Measurements from ENCODE around the gene NCK1. TPM values are rescaled to one million over a fixed set of nuclear protein-coding genes. Genes with fewer than 3 reads are reported as not detected.
"Not testable (repeated sequence)": the region's sequence is repeated elsewhere in the genome, so short reads cannot be mapped to it uniquely, and the experiment has no call there.

NCK1 gene
- total RNA-seq, 1 donor from 2014 or later: 55.5 TPM

DNA sequence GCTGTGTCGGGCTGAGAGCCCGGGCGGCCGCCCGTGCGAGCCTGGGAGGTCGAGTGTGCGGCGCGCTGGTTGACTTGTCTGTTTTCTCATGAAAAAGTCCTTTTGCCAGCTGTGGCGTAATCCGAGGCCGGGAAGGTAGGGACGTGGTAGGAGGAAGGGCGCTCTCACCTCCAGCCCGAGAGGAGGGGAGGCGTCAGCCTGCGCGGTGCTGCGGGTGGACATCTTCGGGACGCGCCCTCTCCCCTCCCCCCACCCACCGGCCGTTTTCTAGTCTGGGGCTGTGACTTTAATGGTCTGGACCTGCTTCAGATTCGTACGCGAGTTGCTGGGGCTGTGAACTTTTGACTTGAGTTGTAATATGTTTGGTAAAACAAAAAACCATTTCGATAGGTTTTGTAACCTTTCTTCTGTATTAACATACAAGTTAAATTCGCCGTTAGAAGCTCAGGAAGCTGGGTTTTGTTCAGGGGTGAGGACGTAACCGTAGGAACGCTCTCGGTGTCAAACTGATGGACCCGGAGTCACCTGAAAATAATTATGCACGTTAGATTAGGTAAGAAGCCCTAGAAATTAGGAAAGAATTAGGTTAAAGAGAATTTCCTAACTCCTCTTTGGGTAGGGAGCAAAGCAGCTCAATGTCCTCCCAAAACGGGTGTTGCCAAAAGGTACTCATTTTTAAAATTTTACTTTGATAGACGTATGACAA is 762 bp downstream of the NCK1 start:
- peak; percentile 71 for DNase-seq

DNA sequence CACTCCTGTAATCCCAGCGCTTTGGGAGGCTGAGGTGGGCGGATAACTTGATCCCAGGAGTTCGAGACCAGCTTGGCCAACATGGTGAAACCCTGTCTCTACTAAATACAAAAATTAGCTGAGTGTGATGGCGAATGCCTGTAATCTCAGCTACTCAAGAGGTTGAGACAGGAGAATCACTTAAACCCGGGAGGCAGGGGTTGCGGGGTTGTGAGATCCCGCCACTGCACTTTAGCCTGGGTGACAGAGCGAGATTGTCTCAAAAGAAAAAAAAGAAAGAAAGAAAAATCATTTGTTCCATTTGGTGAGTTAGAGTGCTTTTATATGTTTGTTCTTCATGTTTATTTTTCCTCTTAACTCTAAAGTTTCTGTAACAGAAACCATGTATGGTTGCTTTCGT is 7.3 kb downstream of the NCK1 start:
- DNase-seq: no peak

DNA sequence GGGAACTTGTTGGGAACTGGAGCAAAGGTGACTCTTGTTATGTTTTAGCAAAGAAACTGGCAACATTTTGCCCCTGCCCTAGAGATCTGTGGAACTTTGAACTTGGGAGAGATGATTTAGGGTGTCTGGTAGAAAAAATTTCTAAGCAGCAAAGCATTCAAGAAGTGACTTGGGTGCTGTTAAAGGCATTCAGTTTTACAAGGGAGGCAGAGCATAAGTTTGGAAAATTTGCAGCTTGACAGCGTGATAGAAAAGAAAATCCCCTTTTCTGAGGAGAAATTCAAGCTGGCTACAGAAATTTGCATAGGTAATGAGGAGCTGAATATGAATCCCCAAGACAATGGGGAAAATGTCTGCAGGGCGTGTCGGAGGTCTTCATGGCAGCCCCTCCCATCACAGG is 10.2 kb downstream of the NCK1 start:
- DNase-seq: not testable (repeated sequence)

DNA sequence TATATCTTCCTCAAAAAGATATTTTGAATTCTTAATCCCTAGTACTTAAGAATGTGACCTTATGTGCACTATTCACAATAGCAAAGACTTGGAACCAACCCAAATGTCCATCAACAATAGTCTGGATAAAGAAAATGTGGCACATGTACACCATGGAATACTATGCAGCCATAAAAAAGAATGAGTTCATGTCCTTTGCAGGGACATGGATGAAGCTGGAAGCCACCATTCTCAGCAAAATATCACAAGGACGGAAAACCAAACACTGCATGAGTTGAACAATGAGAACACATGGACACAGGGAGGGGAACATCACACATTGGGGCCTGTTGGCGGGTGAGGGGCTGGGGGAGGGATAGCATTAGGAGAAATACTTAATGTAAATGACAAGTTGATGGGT is 17.5 kb downstream of the NCK1 start:
- not testable (repeated sequence) for DNase-seq

DNA sequence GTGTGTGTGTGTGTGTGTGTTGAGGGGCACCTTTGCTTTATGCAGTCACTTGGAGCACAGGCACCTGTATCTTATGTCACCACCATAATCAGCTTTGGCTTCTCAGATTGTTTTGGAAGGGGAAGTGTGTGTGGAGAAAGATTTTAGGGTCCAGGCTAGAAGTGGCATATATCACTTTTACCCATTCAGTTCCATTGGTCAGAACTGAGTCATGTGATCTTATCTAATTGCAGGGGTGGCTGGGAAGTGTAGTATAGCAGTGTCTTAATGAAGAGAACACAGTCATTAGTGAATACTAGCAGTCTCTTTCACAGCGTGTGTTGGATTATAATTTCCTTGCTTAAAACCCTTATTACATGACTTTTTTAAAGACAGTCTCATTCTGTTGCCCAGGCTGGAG is 20.6 kb downstream of the NCK1 start:
- no peak for DNase-seq

DNA sequence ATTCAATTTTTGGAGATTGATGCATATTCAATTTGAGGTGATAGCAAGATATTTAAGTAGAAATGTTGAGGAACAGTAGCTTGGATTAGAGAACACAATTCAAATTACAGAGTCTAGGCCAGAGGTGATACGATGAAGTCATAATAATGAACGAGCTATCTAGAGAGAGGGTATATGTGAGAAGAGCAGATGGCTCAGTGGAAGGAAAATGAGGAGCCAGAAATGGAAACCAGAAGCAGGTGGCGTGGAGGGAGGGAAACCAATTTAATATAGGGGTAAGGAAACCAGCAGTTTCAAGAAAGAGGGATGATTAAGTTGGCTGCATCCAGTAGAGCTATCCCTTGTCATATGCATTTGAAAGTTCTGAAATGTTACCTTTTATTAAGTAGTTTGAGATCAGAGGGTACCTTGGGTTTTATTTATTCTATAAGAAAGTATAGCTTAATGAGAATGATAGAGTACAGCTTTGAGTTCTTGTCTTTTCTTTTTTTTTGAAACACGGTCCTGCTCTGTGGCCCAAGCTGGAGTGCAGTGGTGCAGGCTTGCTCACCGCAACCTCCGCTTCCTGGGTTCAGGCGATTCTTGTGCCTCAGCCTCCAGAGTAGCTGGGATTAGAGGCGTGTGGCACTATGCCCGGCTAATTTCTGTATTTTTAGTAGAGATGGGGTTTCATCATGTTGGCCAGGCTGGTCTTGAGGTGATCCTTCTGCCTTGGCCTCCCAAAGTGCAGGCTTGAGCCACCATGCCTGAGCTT is 22.1 kb downstream of the NCK1 start:
- no peak for DNase-seq

DNA sequence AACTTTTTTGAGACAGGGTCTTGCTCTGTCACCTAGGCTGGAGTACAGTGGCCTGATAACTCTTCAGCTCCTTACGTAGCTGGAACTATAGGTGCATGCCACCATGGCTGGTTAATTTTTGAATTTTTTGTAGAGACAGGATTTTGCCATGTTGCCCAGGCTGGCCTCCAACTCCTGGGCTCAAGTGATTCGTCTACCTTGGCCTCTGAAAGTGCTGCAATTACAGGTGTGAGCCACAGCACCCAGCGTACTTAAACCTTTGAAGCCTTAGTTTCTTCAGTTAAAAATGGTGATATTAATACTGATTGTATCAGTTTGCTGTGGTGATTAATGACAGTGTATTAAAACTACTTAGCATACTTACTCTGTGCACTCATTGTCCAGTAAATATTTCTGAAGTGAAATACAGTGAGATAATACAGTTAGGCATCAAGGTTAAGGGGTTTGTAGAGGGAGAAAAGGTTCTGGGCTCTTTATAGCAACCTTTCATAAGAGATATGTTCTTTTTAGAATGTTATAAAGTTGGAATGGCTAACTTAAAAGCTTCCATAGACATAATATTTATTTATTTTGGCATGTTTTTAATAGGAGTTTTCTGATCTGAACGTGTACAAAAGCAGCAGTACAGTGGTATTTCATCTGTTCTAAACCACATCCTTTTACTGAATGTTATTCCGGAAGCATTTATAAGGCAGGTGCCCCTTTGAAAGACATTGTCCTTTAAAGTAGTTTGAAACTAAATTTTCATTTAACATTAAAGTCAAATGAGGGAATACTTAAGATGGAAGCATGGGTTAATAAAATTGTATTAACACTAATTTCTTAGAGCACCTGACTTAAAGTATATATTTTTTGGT is 23.6 kb downstream of the NCK1 start:
- DNase-seq: no peak

DNA sequence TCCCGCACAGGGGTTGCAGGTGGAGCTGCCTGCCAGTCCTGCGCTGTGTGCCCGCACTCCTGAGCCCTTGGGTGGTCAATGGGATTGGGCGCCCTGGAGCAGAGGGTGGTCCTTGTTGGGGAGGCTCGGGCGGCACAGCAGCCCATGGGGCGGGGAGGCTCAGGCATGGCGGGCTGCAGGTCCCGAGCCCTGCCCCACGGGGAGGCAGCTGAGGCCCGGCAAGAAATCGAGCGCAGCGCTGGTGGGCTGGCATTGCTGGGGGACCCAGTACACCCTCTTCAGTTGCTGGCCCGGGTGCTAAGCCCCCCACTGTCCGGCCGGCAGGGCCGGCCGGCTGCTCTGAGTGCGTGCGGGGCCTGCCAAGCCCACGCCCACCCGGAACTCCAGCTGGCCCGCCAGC is 27.9 kb downstream of the NCK1 start:
- no peak for DNase-seq

DNA sequence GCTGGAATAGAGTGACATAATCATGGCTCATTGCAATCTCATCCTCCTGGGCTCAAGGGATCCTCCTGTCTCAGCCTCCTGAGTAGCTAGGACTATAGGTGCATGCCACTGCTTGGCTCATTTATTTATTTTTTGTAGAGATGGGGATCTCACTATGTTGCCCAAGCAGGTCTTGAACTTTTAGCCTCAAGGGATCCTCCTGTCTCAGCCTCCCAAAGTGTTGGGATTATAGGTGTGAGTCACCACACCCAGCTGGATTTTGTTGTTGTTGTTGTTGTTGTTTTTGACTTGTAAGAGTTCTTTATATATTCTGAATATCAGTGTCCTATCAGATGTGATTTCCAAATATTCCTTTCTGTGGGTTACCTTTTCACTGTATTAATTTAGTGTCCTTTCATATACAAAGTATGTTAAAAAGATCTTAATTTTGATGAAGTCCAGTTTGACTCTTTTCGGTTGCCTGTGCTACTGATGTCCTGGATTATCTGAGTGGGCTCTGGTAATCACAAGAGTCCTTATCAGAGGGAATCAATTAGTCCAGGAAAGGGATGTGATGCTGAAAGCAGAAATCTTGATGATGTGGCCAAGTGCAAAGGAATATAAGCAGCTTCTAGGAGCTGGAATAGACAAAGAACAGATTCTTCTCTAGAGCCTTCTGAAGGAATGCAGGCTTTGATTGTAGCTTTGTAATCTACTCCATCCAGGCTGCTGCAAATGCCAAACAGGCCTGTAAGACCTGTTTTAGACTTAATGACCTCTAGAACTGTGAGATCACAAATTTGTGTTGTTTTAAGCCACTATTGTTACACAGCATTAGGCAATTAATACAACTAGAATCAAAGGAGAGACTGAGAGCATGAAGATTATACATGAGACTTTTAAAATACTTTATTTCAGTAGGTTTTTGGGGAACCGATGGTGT is 30.2 kb downstream of the NCK1 start:
- no peak for DNase-seq

DNA sequence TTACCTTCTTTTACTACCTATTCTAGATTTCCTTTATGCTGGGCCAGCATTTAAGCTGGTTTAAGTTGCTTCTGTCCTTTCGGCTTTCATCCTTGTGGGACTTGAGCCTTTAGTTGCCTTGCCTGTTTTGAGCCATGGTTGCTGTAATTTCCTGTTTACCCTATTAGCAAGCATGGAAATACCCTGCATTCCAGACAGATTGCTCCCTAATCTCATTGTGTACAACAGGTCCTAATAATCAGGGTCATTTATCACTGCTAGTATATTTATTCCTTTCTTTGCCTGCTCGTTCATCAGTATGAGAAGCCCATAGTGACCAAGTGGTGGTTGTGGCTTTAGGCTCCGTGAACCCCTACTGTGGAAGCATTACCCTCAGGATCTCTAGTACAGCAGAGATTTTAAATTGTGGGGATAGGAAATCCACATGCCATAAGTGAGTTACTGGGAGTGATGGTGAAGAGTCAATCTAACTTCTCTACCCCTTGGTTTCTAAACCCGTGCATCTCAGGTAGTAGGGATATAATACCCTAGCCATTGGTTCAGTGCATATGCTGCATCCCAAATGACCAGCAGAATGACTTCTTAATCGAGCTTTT is 31.9 kb downstream of the NCK1 start:
- no peak for DNase-seq

DNA sequence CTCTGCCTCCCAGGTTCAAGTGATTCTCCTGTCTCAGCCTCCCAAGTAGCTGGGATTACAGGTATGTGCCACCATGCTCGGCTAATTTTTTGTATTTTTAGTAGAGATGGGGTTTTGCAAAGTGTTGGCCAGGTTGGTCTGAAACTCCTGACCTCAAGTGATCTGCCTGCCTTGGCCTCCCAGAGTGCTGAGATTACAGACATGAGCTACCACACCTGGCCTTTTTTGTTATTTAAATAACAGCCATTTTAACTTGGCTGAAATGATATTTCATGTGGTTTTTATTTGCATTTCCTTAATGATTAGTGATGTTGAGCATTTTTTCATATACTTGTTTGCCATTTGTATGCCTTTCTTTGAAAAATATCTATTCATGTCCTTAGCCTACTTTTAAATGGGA is 35.2 kb downstream of the NCK1 start:
- not testable (repeated sequence) for DNase-seq

DNA sequence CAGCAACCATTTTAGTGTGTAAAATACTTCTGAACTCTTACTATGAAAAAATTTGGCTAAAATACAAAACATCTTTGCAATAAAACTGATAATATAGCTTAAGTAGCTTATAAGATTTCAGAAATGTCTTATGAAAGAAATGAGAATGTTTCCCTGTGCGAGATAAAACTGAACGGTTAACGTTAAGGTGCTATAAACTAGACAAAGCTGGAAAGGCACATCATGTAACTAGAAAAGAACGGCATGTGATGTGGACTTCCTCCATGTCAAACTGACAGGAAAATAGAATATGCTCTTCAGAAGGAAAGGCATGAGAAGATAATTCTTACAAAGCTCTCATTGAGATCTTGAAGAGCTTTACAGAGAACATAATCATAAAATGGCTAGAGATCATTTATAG is 36.5 kb downstream of the NCK1 start:
- DNase-seq: no peak

DNA sequence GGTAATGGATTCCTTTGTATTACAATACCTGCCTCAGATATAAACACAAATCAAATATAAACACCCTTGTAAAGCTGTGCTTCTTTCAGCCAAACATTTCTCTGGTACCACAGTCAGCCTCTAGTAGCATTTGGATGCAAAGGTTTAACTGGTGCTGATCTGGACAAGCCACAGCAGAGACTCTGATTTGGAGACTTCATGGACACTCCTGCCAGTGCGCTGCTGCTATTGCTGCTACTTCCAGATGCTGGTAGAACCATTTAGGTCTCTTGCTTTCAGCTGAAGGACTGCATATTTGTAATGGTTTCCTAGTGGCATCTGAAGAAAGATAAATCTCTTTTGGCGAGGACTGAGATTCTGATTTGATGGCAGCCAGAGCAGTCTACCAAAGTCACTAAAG is 36.9 kb downstream of the NCK1 start:
- DNase-seq: no peak

DNA sequence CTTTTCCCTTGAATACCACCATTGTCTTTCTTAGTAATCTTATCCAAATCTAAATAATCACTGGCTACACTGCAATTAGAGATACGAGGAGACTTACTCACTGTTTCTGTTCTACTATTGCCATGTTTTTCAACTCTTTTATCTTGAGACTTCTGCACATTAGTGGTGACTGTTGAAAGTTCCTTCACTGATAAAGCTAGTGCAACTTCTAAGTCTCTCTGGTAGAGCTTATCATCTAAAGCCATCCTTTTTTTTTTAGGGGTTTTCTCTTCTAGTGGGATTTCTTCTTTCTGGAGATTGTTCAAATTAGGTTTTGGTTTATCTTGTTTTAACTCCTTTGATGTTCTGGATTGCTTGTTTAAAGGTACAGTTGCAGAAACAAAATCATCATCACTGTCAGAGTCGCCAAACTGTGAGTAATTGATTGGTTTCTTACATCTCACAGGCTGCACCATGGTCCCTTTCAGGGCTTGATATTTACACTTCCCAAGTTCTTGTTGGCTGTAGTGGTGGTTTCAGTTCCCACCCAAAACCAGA is 37.7 kb downstream of the NCK1 start:
- DNase-seq: no peak

DNA sequence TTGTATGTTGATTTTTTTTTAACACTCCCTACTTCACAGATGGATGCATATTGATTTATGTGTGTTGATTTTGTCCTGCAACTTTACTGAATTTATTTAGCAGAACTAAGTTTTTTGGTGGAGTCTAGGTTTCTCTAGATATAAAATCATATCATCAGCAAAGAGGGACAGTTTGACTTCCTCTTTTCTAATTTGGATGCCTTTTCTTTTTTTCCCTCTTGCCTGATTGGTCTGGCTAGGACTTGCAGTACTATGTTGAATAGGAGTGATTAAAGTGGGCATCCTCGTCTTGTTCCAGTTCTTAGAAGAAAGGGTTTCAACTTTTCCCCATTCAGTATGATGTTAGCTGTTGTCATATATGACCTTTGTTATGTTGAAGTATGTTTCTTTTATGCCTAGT is 38.7 kb downstream of the NCK1 start:
- not testable (repeated sequence) for DNase-seq

DNA sequence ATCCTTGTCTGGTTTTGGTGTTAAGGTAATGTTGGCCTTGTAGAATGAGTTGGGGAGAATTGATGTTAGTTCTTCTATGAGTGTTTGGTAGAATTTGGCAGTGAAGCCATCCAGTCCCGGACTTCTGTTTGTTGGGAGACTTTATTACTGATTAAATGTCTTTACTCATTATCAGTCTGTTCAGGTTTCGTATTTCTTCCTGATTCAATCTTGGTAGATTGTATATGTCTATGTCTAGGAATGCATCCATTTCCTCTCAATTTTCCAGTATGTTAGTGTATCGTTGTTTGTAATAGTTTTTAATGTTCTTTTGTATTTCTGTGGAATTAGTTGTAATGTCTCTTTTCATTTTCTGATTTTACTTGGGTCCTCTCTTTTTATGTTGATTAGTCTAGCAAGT is 39.4 kb downstream of the NCK1 start:
- no peak for DNase-seq

DNA sequence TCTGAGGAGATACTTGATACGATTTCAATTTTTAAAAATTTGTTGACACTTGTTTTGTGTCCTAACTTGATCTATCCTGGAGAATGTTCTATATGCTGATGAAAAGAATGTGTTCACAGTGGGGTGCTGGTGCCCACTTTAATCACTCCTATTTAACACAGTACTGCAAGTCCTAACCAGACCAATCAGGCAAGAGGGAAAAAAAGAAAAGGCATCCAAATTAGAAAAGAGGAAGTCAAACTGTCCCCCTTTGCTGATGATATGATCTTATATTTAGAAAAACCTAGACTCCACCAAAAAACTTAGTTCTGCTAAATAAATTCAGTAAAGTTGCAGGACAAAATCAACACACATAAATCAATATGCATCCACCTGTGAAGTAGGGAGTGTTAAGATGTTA is 40.5 kb downstream of the NCK1 start:
- DNase-seq: not testable (repeated sequence)

DNA sequence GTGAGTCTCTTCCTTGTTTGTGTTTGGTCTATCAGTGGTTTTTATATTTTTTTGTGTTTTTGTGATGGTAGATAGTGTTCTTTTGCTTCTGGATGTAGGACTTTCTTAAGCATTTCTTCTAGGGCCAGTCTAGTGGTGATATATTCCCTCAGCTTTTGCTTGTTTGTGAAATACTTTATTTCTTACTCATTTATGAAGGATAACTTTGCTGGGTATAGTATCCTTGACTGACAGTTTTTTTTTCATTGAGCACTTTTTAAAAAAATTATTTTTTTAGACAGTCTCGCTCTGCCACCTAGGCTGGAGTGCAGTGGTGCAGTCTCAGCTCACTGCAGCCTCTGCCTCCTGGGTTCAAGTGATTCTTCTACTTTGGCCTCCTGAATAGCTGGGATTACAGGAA is 41.9 kb downstream of the NCK1 start:
- DNase-seq: no peak

DNA sequence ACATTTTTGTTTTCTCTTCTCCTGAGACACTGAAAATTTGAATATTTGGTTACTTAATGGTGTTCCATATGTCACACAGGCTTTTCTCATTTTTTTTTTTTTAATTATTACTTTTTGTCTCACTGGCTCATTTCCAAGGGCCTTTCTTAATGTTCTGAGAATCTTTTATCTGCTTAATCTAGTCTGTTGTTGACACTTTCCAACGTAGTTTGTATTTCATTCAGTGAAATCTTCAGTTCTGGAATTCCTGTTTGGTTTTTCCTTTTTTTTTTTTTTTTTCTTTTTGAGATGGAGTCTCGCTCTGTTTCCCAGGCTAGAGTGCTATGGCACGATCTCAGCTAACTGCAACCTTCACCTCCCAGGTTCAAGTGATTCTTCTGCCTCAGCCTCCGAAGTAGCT is 42.7 kb downstream of the NCK1 start:
- DNase-seq: no peak

DNA sequence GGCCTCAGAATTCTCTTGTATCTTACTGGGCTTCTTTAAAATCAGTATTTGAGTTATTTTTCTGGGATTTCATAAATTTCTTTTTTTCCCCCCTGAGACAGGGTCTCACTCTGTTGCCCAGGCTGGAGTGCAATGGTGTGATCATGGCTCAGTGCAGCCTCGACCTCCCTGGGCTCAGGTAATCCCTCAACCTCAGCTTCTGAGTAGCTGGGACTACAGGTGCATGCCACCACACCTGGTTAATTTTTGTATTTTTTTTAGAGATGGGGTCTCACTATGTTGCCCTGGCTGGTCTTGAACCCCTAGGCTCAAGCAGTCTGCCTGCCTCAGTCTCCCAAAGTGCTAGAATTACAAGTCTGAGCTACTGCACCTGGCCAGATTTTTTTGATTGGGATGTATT is 43.5 kb downstream of the NCK1 start:
- DNase-seq: no peak

DNA sequence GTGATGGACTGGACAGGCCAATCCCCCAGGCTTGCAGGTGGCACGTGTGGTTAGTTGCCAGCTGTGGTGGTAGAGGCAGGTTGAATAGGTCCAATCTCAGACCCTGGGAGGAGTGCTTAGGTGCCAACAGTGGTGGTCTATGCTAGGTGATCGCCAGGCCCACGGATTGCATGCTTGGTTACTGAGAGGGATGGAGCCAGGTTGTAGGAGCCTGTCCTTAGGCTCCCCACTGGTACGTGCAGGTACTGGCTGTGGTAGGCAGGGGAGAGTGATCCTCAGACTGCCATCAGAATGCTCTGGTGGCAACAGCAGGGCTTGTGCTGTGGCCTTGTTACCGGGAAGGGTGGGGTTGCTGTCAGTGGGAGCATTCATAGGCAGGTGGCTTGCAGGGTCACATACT is 44.7 kb downstream of the NCK1 start:
- DNase-seq: no peak

Measured in skin of body (tissue), 2 donors.